Stimulated activated effector memory CD8-positive, alpha-beta T cell treated with anti-CD3 and anti-CD28 coated beads, Interleukin-12 subunit alpha, Interleukin-12 subunit beta, amount 100 ng/mL, for 72 hours (primary cell): ENCODE measurements around the gene PTPRM.

ENCODE experiments used
- ATAC-seq: fragments of 150-1000 bp; cut with Tn5 transposase; 2 replicates; pipeline ENCODE4 v1.10.0; 2021
- DNase-seq, 2 donors: peaks; one replicate each; pipeline ENCODE4 v3.0.0; 2021 to 2022; ENCODE audit warnings: low spot score in 2 of 2
- H3K27ac Mint-ChIP-seq: one replicate; pipeline ENCODE4 v1.8.0; 2022; ENCODE audit warnings: mild to moderate bottlenecking, mixed read lengths
- H3K36me3 Mint-ChIP-seq: one replicate; pipeline ENCODE4 v1.8.0; 2022; ENCODE audit warnings: mild to moderate bottlenecking, mixed read lengths
- H3K4me1 Mint-ChIP-seq: one replicate; pipeline ENCODE4 v1.8.0; 2022; ENCODE audit warnings: mixed read lengths
- H3K4me3 Mint-ChIP-seq: one replicate; pipeline ENCODE4 v1.8.0; 2022; ENCODE audit warnings: mild to moderate bottlenecking, mixed read lengths
- H3K9me3 Mint-ChIP-seq: one replicate; pipeline ENCODE4 v1.8.0; 2022; ENCODE audit warnings: mixed read lengths

Gene PTPRM

DNA sequence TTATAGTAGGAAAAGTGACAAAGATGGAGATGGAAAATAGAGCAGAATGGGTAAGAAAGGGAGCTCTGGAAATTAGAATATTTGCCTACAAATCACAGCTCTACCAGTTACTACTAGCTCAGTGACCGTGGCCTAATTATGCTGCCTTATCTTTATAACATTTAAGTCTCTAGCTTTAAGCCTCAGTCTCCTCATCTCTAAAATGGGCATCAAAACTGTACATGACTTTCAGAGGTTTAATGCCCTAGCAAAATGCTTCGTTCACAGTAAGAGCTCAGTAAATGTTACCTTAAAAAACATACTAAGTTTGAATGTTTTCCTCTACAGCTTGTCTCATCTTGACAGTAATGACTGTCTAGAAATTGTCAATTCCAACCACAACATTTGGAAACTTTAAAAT is 8.3 kb upstream of the PTPRM start:
- Mint-ChIP-seq H3K9me3 (no peaks in the 10 kb centered on the region), H3K4me3 (no peak overlapping the region), H3K36me3 (no peaks in the 10 kb centered on the region), H3K4me1 (no peaks in the 10 kb centered on the region), H3K27ac (no peak overlapping the region)
- DNase-seq (no peak), ATAC-seq (no peak)

GRCh38 chr18:7559709-7560319 is 7.3 kb upstream of the PTPRM start:
- H3K36me3 Mint-ChIP-seq: no peaks in the 10 kb centered on the region
- H3K4me3 Mint-ChIP-seq: no peak overlapping the region
- no peaks in the 10 kb centered on the region for H3K9me3 Mint-ChIP-seq
- no peaks in the 10 kb centered on the region for H3K4me1 Mint-ChIP-seq
- ATAC-seq (no peak), DNase-seq (no peak)
- no peak overlapping the region for H3K27ac Mint-ChIP-seq

DNA sequence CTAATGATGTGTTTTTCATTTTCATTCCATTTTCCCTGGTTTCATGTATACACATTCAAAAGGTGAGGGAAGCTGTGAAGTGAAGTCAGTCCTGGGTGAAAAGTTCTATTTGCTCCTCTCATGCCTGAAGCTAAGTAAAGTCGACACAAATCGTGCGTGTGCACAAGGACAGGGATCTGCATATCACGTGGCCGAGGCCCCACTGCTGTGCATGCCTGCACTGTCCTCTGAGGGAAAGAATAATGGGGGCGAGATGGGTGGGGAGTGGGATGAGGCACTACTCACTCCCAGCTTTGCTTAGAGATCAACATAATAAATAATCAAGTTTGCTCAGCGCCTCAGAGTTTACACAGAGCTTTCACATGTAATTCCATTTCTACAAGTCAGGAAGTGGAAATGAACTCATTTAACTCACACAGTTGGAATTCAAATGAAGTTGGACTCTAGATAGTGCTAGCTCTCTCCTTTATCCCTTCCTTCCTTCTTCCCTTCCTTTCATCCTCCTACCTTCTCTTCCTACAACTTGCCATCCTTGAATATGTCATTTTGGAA is 5.1 kb upstream of the PTPRM start:
- no peak for ATAC-seq
- Mint-ChIP-seq H3K4me1 (no peaks in the 10 kb centered on the region), H3K9me3 (no peaks in the 10 kb centered on the region), H3K36me3 (no peaks in the 10 kb centered on the region), H3K4me3 (no peak overlapping the region), H3K27ac (no peak overlapping the region)
- DNase-seq: no peak

- no peaks in the 10 kb centered on the region for H3K9me3 Mint-ChIP-seq
- H3K36me3 Mint-ChIP-seq: no peaks in the 10 kb centered on the region
- H3K27ac Mint-ChIP-seq: no peak overlapping the region
Observed at GRCh38 chr18:7562491-7562890, 4.6 kb upstream of the PTPRM start.

GRCh38 chr18:7565677-7566076 is 1.4 kb upstream of the PTPRM start:
- Mint-ChIP-seq H3K27ac (no peak overlapping the region), H3K9me3 (no peaks in the 10 kb centered on the region), H3K36me3 (no peaks in the 10 kb centered on the region), H3K4me1 (no peaks in the 10 kb centered on the region), H3K4me3 (no peak overlapping the region)
- no peak for DNase-seq
- ATAC-seq: no peak

More at GRCh38 chr18:7562491-7562890, 4.6 kb upstream of the PTPRM start:
- no peak for DNase-seq
- Mint-ChIP-seq H3K4me3 (no peak overlapping the region), H3K4me1 (no peaks in the 10 kb centered on the region)
- no peak for ATAC-seq

DNA sequence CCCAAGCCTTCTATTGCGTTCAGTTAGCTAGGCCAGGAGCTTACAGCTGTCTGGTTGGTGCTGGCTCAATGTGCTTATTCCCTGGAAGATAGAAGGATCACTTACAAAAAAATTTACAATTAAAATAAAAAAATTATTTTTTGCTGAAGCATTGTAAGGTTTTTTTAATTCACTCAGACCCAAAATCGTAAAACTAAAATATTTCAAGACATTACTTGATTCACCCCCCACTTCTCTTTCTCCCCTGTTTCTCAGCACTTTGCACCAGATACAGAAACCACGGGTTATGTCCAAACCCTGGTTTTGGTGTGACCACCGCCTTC is 911 bp upstream of the PTPRM start:
- no peaks in the 10 kb centered on the region for H3K9me3 Mint-ChIP-seq
- no peak overlapping the region for H3K4me3 Mint-ChIP-seq
- no peak overlapping the region for H3K27ac Mint-ChIP-seq
- DNase-seq: no peak
- ATAC-seq: no peak
- H3K4me1 Mint-ChIP-seq: no peaks in the 10 kb centered on the region
- H3K36me3 Mint-ChIP-seq: no peaks in the 10 kb centered on the region

DNA sequence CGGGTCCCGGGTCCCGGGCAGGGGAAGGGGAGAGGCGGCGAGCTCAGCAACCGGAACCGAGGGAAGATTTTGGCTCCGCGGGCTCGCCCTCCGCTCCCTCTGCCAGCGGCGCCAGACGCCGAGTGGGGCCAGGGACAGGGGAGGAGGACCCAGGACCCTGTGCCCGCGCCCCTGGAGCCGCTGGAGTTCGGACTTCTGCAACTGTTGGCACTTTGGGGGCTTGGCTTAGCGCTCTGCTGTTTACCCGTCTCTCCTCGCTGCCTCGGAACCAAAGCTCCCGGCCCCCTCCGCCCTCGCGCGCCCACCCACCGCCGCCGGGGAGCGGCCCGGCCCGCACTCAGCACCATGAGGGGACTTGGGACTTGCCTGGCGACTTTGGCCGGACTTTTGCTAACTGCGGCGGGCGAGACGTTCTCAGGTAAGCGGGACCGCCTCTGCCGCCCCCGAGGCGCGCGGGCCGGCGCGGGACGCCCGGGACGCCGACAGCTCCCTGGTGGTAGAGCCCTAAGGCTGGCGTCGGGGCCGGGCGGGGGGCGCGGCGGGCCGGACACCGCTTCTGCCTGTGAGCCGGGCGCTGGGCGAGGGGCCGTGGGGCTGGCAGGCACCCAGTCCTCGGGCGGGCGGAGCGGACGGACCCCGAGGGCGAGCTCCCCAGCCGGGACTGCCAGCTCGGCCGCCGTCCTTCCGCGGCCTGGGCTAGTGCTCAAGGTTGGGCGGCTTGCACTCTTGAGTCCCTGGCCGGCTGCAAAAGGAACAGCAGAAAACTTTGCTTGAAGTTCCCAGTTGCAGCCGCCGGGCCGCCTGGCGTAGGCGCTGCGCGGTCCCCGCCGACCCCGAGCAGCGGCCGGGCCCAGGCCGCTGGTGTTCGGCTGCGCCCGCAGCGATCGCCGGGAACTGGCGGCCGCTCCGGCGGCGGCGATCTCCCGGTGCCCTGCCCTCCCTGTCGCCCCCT is 634 bp downstream of the PTPRM start:
- DNase-seq (peak; percentile 2 to 49), ATAC-seq (peak; percentile 43)
- Mint-ChIP-seq H3K4me3 (no peak overlapping the region), H3K36me3 (no peaks in the 10 kb centered on the region), H3K9me3 (no peaks in the 10 kb centered on the region), H3K4me1 (peaks cover 2% of the 10 kb centered on the region), H3K27ac (no peak overlapping the region)

GRCh38 chr18:7568426-7568825 is 1.3 kb downstream of the PTPRM start:
- Mint-ChIP-seq H3K4me1 (peaks cover 8% of the 10 kb centered on the region), H3K4me3 (peak overlapping the region; percentile 30), H3K9me3 (no peaks in the 10 kb centered on the region), H3K27ac (no peak overlapping the region), H3K36me3 (no peaks in the 10 kb centered on the region)
- ATAC-seq (peak; percentile 1), DNase-seq (no peak)

DNA sequence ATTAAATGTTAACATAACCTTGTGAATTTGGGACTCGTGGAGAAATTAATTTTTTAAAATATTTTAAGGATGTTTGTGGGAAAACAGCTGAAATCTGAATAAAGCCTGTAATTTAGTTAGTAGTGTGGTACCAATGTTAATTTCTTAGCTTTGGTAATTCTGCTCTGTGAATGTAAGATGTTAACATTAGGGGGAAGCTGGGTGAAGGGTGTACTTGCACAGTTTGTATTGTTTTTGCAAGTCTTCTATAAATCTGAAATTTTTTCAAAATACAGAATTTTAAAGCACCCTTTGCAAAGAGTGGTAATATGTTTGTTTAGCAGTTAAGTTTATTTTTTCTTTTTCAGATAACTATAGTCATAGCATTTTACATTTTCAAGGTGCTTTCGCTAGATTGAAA is 4.5 kb downstream of the PTPRM start:
- ATAC-seq: no peak
- no peak for DNase-seq
- Mint-ChIP-seq H3K9me3 (no peaks in the 10 kb centered on the region), H3K4me1 (peaks cover 8% of the 10 kb centered on the region), H3K36me3 (no peaks in the 10 kb centered on the region), H3K4me3 (no peak overlapping the region), H3K27ac (no peak overlapping the region)

GRCh38 chr18:7572822-7573221 is 5.7 kb downstream of the PTPRM start:
- DNase-seq: no peak
- peaks cover 8% of the 10 kb centered on the region for H3K4me1 Mint-ChIP-seq
- no peaks in the 10 kb centered on the region for H3K9me3 Mint-ChIP-seq
- H3K27ac Mint-ChIP-seq: peak overlapping the region; percentile 45
- H3K4me3 Mint-ChIP-seq: peak overlapping the region; percentile 16
- peak; percentile 68 for ATAC-seq
- no peaks in the 10 kb centered on the region for H3K36me3 Mint-ChIP-seq

DNA sequence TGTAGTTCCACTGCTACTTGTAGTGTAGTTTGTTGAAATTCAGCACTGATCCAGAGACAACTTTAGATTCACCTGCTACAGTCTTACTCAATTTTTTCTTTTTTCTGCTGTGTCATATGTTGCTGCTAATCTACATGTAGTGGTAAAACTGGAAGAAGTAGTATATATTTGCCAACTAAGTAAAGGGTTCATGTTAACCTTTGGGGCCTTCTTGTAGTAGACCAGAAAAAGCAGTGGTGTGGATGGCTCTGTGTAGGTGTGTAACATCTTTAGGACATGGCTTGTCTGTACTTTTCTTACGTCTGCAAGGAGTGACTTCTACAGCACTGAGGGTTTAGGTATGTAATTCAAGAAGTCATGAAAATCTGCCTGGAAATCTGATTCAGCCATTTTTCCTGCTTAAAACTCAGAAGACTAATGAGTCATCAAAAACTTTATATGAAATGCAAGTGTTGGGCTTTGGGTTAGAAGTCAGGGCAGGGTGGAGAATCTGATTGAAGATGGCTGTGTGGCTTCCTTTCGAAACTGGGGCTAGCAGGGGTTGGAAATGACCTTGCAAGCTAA is 8.4 kb downstream of the PTPRM start:
- Mint-ChIP-seq H3K4me1 (peaks cover 8% of the 10 kb centered on the region), H3K36me3 (no peaks in the 10 kb centered on the region), H3K9me3 (no peaks in the 10 kb centered on the region), H3K27ac (no peak overlapping the region), H3K4me3 (no peak overlapping the region)
- DNase-seq (no peak), ATAC-seq (peak; percentile 56)

DNA sequence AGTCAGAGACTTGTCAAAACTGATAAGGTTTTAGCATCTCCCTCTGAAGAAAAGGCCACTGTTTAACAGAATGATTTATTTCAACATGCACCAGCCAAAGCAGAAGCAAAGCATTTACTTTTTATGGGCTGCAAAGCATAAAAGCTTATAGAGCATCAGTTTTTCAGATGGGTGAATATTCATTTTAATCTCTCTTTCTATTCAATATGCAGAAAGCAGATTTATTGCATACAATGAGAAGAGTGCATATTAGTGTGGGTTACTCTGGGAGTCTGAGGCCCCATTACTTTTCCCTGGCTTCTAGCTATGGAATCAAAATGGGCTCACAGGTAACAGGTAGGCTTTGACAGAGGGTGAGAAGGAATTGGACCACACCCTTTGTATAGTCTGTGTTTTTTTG is 9.0 kb downstream of the PTPRM start:
- no peak for ATAC-seq
- no peaks in the 10 kb centered on the region for H3K9me3 Mint-ChIP-seq
- DNase-seq: no peak
- H3K4me1 Mint-ChIP-seq: peaks cover 8% of the 10 kb centered on the region
- H3K36me3 Mint-ChIP-seq: no peaks in the 10 kb centered on the region
- no peak overlapping the region for H3K4me3 Mint-ChIP-seq
- no peak overlapping the region for H3K27ac Mint-ChIP-seq

DNA sequence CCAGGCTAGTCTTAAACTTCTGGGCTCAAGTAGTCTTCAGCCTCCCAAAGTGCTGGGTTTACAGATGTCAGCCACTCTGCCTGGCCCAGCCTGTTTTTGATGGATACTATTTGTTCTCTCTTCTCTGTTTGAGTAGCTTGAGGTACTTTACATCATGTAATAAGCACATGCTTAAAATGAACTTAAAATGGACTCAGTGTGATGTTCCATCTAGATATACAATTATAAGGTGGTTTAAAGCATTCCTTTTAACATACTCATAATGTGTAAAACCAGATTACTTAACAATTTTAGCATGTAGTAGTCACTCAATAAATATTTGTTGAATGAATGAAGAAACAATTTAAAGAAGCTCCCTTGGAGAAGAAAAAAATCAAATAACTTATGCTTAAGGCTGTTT is 9.6 kb downstream of the PTPRM start:
- H3K9me3 Mint-ChIP-seq: no peaks in the 10 kb centered on the region
- no peak for DNase-seq
- ATAC-seq: no peak

DNA sequence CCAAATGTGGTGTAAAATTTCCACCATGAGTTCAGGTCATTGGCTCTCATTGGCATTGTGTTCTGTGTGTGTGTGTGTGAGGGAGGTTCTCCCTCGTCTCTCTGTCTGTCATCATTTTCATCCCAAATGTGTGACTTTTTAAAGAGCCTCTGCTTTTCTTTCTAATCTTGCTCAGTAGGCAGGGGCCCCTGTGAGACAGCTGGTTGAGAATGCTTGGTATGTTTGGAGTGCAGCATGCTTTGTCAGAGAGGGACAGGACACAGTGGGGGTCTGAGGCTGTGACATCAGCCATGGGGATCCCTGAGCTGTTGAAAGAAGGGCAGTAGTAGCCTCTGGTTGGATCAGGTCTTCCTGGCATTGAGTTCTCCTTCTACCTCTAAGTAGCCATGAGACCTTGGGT is 10.6 kb downstream of the PTPRM start:
- ATAC-seq (no peak), DNase-seq (no peak)
- no peak overlapping the region for H3K27ac Mint-ChIP-seq
- H3K4me3 Mint-ChIP-seq: no peak overlapping the region
- no peaks in the 10 kb centered on the region for H3K9me3 Mint-ChIP-seq
- H3K36me3 Mint-ChIP-seq: no peaks in the 10 kb centered on the region
- H3K4me1 Mint-ChIP-seq: peaks cover 7% of the 10 kb centered on the region

More for the DNA sequence above, 9.6 kb downstream of the PTPRM start:
- H3K4me1 Mint-ChIP-seq: peaks cover 8% of the 10 kb centered on the region
- no peak overlapping the region for H3K4me3 Mint-ChIP-seq
- H3K27ac Mint-ChIP-seq: no peak overlapping the region
- no peaks in the 10 kb centered on the region for H3K36me3 Mint-ChIP-seq

GRCh38 chr18:7579176-7579917 is 12.2 kb downstream of the PTPRM start:
- Mint-ChIP-seq H3K4me3 (no peak overlapping the region), H3K27ac (no peak overlapping the region), H3K4me1 (no peaks in the 10 kb centered on the region), H3K9me3 (no peaks in the 10 kb centered on the region), H3K36me3 (no peaks in the 10 kb centered on the region)
- DNase-seq: no peak
- no peak for ATAC-seq
